ENCODE measurements around the gene ATG10. TPM values are rescaled to one million over a fixed set of nuclear protein-coding genes. Genes with fewer than 3 reads are reported as not detected.

The ATG10 gene
- total RNA-seq, 1 experiment from 2014 or later = 10.0 TPM

DNA sequence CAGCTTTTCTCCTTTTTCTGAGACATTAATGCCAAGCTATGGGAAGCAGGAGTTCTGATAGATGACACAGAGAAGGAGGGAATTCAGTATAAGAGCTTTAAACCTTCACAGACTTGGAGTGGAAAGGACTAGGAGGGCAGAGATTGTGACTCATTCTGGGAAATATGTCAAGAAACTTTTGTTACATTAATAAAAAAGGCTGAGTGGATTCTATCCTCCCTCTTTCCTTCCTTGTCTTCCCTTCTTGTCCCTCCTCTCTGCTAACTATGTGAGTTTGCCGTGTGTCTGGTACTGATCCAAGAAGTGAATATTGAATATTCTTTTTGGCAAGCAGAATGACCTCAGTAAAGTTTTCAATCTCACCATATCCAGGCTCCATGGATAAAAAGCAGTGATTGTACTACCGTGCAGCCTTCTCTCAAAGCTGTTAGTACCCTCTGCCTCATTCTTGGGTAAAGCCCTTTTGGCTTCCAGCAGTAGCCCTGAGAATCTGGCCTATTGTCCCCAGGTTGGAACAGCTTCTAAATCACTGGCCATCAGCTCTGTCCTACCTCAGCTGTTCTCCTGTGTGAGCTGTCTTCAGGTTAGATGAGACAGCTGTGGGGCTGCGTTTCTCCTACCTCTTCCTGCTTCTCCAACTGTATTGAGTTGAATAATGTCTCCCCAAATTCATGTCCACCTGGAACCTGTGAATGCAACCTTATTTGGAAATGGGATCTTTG lies 73.9 kb downstream of the ATG10 start:
- Mint-ChIP-seq H3K36me3 (ENCODE audit: insufficient read depth, unreplicated experiment) (no peaks in the 10 kb centered on the region), H3K27ac (ENCODE audit: unreplicated experiment) (no peak overlapping the region), H3K4me3 (ENCODE audit: low read depth, unreplicated experiment) (no peak overlapping the region), H3K27me3 (ENCODE audit: unreplicated experiment) (no peaks in the 10 kb centered on the region), H3K9me3 (ENCODE audit: low read depth, unreplicated experiment) (peaks cover 9% of the 10 kb centered on the region), H3K4me1 (ENCODE audit: low read depth, unreplicated experiment) (no peaks in the 10 kb centered on the region)
- TF ChIP-seq CTCF (IDR thresholded peaks at IDR 0.05; ENCODE audit: unreplicated experiment) = no peak
- CTCF ChIA-PET = no interaction called here
- DNase-seq = no peak
- BruUV-seq (replicated peaks) = no TSS peak
- intact Hi-C loops (cut with micrococcal nuclease; ENCODE audit: unreplicated experiment) = no loop called here

- Mint-ChIP-seq H3K36me3 (ENCODE audit: insufficient read depth, unreplicated experiment) (no peaks in the 10 kb centered on the region), H3K27me3 (ENCODE audit: unreplicated experiment) (no peaks in the 10 kb centered on the region), H3K9me3 (ENCODE audit: low read depth, unreplicated experiment) (peaks cover 9% of the 10 kb centered on the region), H3K27ac (ENCODE audit: unreplicated experiment) (no peak overlapping the region), H3K4me1 (ENCODE audit: low read depth, unreplicated experiment) (no peaks in the 10 kb centered on the region), H3K4me3 (ENCODE audit: low read depth, unreplicated experiment) (no peak overlapping the region)
- no TSS peak for BruUV-seq (replicated peaks)
- no peak for DNase-seq
- intact Hi-C loops (cut with micrococcal nuclease; ENCODE audit: unreplicated experiment) = no loop called here
- CTCF ChIA-PET = no interaction called here
- TF ChIP-seq CTCF (IDR thresholded peaks at IDR 0.05; ENCODE audit: unreplicated experiment) = no peak
Observed at GRCh38 chr5:82046276-82046647, 74.4 kb downstream of the ATG10 start.

DNA sequence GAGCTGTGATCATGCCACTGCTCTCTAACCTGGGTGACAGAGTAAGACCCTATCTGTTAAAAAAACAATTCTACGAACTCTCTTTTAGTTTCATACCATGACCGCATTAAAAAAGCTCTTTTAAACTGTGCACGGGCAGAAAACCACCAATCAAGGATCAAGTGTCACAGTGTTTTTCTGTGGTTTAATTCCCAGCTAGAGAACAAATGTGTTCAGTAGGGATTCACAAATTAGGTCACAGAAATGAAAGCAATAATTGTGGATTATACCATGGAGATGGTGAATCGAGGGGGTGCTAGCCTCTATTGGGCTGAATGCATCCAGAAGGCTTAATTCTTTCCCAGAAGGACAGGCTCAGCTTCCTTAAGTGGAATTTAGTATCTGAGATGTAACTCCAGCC lies 79.1 kb downstream of the ATG10 start:
- DNase-seq = no peak
- intact Hi-C loops (cut with micrococcal nuclease; ENCODE audit: unreplicated experiment) = no loop called here
- Mint-ChIP-seq H3K9me3 (ENCODE audit: low read depth, unreplicated experiment) (no peaks in the 10 kb centered on the region), H3K4me3 (ENCODE audit: low read depth, unreplicated experiment) (no peak overlapping the region), H3K4me1 (ENCODE audit: low read depth, unreplicated experiment) (no peaks in the 10 kb centered on the region), H3K27me3 (ENCODE audit: unreplicated experiment) (no peaks in the 10 kb centered on the region), H3K27ac (ENCODE audit: unreplicated experiment) (no peak overlapping the region), H3K36me3 (ENCODE audit: insufficient read depth, unreplicated experiment) (no peaks in the 10 kb centered on the region)
- CTCF ChIA-PET = no interaction called here
- no TSS peak for BruUV-seq (replicated peaks)
- no peak for TF ChIP-seq CTCF (IDR thresholded peaks at IDR 0.05; ENCODE audit: unreplicated experiment)

DNA sequence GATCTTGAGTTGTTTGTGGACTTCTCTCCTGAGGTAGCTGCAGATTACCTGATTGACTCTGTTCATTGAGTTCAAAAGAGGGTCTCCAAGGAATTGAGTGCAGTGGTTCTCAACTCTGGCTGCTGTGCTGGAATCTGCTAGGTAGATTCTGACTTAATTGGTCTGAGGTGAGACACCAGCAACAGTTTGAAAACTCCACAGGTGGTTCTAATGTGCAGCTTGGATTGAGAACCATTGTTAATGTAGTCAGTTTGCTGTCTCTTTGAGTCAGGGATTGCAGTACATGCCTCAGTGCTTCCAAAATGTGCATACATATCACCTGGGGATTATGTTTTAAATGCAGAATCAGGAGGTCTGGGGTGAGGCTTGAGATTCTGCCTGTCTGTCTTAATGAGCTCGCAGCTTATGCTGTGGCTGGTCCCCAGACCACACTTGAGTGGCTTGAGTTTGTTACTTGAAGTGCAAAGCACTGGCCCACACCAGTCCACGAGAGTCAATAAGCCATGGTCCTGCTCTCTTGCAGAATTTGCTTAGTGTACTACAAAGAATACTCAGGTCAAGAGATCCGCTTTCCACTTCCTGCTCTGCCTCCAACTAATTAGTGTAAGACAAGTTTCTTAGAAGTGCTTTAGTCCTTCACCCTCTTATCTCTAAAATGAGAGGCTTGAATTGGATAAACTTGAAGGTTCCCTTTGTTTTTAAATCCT lies 82.3 kb downstream of the ATG10 start:
- H3K27me3 Mint-ChIP-seq (ENCODE audit: unreplicated experiment) = no peaks in the 10 kb centered on the region
- TF ChIP-seq CTCF (IDR thresholded peaks at IDR 0.05; ENCODE audit: unreplicated experiment) = no peak
- no peaks in the 10 kb centered on the region for H3K4me1 Mint-ChIP-seq (ENCODE audit: low read depth, unreplicated experiment)
- BruUV-seq (replicated peaks) = no TSS peak
- H3K4me3 Mint-ChIP-seq (ENCODE audit: low read depth, unreplicated experiment) = no peak overlapping the region
- intact Hi-C loops (cut with micrococcal nuclease; ENCODE audit: unreplicated experiment) = no loop called here
- no peaks in the 10 kb centered on the region for H3K36me3 Mint-ChIP-seq (ENCODE audit: insufficient read depth, unreplicated experiment)
- CTCF ChIA-PET = no interaction called here
- H3K9me3 Mint-ChIP-seq (ENCODE audit: low read depth, unreplicated experiment) = no peaks in the 10 kb centered on the region
- DNase-seq = no peak
- no peak overlapping the region for H3K27ac Mint-ChIP-seq (ENCODE audit: unreplicated experiment)
